ENCODE measurements around the gene ADPGK.

Gene ADPGK

DNA sequence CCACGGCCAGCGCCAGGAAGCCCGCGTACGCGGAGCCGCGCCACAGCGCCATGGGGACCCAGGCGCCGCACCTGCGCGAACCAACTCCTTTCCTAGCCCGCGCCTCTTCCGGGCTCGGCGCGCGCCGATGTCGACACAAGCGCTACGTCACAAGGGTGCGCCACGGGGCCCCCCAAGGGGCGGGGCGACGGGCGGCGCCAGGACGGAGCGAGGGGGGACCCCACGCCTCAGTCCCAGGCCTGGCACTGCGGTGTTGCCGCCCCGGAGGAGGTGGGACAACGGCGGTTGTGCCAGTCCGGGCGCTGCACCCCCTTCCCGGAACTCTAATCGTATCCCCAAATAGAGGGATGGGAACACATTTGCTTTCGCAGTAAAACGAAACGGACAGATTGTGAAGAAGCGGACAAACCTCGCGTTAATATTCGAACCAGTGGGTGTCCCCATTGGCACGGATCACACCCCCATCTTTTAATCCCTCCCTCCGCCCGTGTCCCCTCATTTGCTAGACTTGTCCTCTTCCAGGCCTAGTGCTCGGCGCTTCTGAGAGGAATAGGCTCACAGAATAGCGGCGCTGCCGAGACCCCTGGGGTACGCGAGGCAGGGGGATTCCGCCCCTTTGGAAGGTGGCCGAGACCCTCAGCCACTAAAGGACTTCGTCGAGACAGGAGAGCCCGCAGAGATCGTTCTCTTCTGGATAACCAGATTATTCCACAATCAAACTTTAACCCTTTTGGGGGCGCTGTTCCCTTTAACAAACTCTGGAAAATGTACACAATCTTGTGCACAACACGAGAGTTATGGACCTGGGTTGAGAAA is at the start of gene ADPGK:
Gene ADPGK (minus strand): TSS at position 119 of the 816 bp plus-strand sequence. CDS start 67 bp downstream, at position 52.
- peaks cover 23% of the 10 kb centered on the region for H3K36me3 ChIP-seq (ENCODE audit: low read depth)
- peak; percentile 87 for ATAC-seq (ENCODE audit: low read depth)
- H3K9me3 ChIP-seq (ENCODE audit: severe bottlenecking) = no peaks in the 10 kb centered on the region
- H3K27me3 ChIP-seq (ENCODE audit: insufficient read depth, poor library complexity, severe bottlenecking) = no peaks in the 10 kb centered on the region
- peak; percentile 89 for DNase-seq (ENCODE audit: low spot score)
- peak within 1 kb of the TSS; percentile 19 for H3K27ac ChIP-seq (ENCODE audit: poor library complexity, severe bottlenecking)
- no peaks in the 10 kb centered on the region for H3K4me1 ChIP-seq (ENCODE audit: insufficient read depth, poor library complexity, severe bottlenecking)
- TF ChIP-seq, protein P1, sequence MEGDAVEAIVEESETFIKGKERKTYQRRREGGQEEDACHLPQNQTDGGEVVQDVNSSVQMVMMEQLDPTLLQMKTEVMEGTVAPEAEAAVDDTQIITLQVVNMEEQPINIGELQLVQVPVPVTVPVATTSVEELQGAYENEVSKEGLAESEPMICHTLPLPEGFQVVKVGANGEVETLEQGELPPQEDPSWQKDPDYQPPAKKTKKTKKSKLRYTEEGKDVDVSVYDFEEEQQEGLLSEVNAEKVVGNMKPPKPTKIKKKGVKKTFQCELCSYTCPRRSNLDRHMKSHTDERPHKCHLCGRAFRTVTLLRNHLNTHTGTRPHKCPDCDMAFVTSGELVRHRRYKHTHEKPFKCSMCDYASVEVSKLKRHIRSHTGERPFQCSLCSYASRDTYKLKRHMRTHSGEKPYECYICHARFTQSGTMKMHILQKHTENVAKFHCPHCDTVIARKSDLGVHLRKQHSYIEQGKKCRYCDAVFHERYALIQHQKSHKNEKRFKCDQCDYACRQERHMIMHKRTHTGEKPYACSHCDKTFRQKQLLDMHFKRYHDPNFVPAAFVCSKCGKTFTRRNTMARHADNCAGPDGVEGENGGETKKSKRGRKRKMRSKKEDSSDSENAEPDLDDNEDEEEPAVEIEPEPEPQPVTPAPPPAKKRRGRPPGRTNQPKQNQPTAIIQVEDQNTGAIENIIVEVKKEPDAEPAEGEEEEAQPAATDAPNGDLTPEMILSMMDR (IDR thresholded peaks at IDR 0.05; ENCODE audit: poor library complexity, severe bottlenecking) = peak; percentile 67
- H3K4me3 ChIP-seq (ENCODE audit: severe bottlenecking) = peak within 1 kb of the TSS; percentile 97

DNA sequence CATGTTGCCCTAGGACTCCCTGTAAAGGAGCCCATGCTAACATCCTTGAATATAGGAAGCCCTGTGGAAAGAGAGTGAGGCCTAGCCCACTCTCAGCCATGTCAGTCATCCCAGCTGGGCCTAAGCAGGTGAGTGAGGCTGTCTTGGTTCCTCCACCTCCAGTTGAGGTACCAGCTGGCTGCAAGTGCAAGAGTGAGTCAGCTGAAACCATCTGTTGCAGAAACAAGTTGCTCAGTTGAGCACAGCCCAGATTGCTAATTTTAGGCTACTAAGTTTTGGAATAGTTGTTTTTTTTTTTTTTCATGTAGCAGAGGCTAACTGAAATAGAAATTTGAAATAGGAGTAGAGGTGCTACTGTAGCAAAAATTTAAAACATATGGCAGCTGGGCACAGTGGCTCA is 43.7 kb upstream of the ADPGK start:
- no peaks in the 10 kb centered on the region for H3K9me3 ChIP-seq (ENCODE audit: severe bottlenecking)
- no peaks in the 10 kb centered on the region for H3K27me3 ChIP-seq (ENCODE audit: insufficient read depth, poor library complexity, severe bottlenecking)
- no peaks in the 10 kb centered on the region for H3K4me1 ChIP-seq (ENCODE audit: insufficient read depth, poor library complexity, severe bottlenecking)
- DNase-seq (ENCODE audit: low spot score) (peak; percentile 33), ATAC-seq (ENCODE audit: low read depth) (peak; percentile 42; the same call in 1 of the 3 replicates)
- H3K4me3 ChIP-seq (ENCODE audit: severe bottlenecking) = no peak overlapping the region
- TF ChIP-seq, protein P1 (IDR thresholded peaks at IDR 0.05; ENCODE audit: poor library complexity, severe bottlenecking) = no peak
- no peaks in the 10 kb centered on the region for H3K36me3 ChIP-seq (ENCODE audit: low read depth)
- no peak overlapping the region for H3K27ac ChIP-seq (ENCODE audit: poor library complexity, severe bottlenecking)

DNA sequence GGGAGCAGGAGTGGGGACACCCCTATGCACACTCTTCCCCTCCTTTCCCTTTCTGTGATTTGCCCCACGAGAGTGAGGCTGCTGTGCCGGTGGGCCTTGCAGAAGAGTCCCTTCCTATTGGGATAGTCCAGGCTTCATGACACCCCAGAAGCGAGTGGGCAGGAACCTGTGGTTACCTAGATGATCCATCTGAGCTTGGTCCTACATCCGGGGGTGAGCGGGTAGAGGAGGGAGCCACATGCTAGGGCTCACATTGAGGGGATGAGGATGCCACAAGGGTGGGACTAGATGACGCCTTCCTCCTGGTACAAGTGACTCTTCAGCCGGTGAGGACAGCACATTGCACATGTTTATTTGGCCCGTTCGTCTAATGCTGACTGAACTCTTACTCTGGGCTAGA is 43.1 kb upstream of the ADPGK start:
- DNase-seq (ENCODE audit: low spot score) = peak; percentile 45

DNA sequence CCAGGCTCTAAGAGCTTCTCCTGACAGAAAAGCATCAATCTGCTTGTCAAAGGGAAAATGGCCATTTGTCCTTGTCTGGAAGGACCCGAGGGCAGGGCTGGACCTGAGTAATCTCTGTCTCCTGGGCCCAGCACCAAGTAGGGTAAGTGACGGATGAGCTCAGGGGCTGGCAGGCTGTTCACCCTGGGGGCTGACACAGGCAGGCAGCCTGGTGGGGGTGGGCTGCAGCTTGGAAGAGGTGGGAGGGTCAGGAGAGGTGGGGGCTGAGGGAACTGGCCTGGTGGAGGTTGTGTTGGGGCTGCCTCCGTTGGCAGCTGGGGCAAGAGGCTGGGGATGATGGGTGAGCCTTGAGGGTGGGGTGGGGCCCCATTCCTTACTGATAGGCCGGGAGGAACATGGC is 42.3 kb upstream of the ADPGK start:
- Histone ChIP-seq H3K4me3 (ENCODE audit: severe bottlenecking) (no peak overlapping the region), H3K36me3 (ENCODE audit: low read depth) (no peaks in the 10 kb centered on the region), H3K27me3 (ENCODE audit: insufficient read depth, poor library complexity, severe bottlenecking) (no peaks in the 10 kb centered on the region), H3K4me1 (ENCODE audit: insufficient read depth, poor library complexity, severe bottlenecking) (no peaks in the 10 kb centered on the region), H3K27ac (ENCODE audit: poor library complexity, severe bottlenecking) (no peak overlapping the region), H3K9me3 (ENCODE audit: severe bottlenecking) (no peaks in the 10 kb centered on the region)
- DNase-seq (ENCODE audit: low spot score) (peak; percentile 52), ATAC-seq (ENCODE audit: low read depth) (no peak)
- TF ChIP-seq, protein P1 (IDR thresholded peaks at IDR 0.05; ENCODE audit: poor library complexity, severe bottlenecking) = no peak

More for the DNA sequence above, 43.1 kb upstream of the ADPGK start:
- Histone ChIP-seq H3K27me3 (ENCODE audit: insufficient read depth, poor library complexity, severe bottlenecking) (no peaks in the 10 kb centered on the region), H3K27ac (ENCODE audit: poor library complexity, severe bottlenecking) (no peak overlapping the region), H3K9me3 (ENCODE audit: severe bottlenecking) (no peaks in the 10 kb centered on the region), H3K4me1 (ENCODE audit: insufficient read depth, poor library complexity, severe bottlenecking) (no peaks in the 10 kb centered on the region), H3K4me3 (ENCODE audit: severe bottlenecking) (no peak overlapping the region), H3K36me3 (ENCODE audit: low read depth) (no peaks in the 10 kb centered on the region)
- TF ChIP-seq, protein P1 (IDR thresholded peaks at IDR 0.05; ENCODE audit: poor library complexity, severe bottlenecking) = no peak
- no peak for ATAC-seq (ENCODE audit: low read depth)

DNA sequence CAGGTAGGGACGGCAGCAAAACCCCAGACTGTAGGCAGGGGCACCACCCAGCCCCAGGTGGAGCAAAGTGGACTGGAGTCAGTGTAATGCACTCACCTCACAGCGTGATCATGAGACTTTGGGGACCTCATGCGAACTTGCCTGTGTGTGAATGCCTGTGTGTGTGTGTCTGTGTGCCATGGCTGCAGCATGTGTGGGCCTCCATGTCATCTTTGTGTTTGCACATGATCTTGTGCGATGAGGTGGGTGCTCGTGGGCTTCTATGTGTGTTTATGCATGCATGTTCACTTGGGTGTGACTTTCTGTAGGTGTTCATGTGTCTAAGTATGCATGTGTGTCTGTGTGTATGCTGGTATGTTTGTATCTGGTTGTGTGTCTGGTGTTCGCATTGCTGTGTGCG is 41.2 kb upstream of the ADPGK start:
- ATAC-seq (ENCODE audit: low read depth) = no peak
- Histone ChIP-seq H3K27me3 (ENCODE audit: insufficient read depth, poor library complexity, severe bottlenecking) (peaks cover 3% of the 10 kb centered on the region), H3K9me3 (ENCODE audit: severe bottlenecking) (no peaks in the 10 kb centered on the region), H3K4me3 (ENCODE audit: severe bottlenecking) (no peak overlapping the region), H3K36me3 (ENCODE audit: low read depth) (no peaks in the 10 kb centered on the region), H3K4me1 (ENCODE audit: insufficient read depth, poor library complexity, severe bottlenecking) (no peaks in the 10 kb centered on the region), H3K27ac (ENCODE audit: poor library complexity, severe bottlenecking) (no peak overlapping the region)
- TF ChIP-seq, protein P1 (IDR thresholded peaks at IDR 0.05; ENCODE audit: poor library complexity, severe bottlenecking) = no peak
- peak; percentile 40 for DNase-seq (ENCODE audit: low spot score)
